GM21723 (cell line): Measurements from ENCODE around the gene FAM193B.
"Not testable (repeated sequence)": the region's sequence is repeated elsewhere in the genome, so short reads cannot be mapped to it uniquely, and the experiment has no call there.

Experiments
- ATAC-seq: cut with Tn5 transposase; IDR thresholded peaks from one replicate; pipeline ENCODE4 v1.9.1; 2021; ENCODE audit warnings: mild to moderate bottlenecking, moderate library complexity; ENCODE audit not compliant: unreplicated experiment

FAM193B gene

DNA sequence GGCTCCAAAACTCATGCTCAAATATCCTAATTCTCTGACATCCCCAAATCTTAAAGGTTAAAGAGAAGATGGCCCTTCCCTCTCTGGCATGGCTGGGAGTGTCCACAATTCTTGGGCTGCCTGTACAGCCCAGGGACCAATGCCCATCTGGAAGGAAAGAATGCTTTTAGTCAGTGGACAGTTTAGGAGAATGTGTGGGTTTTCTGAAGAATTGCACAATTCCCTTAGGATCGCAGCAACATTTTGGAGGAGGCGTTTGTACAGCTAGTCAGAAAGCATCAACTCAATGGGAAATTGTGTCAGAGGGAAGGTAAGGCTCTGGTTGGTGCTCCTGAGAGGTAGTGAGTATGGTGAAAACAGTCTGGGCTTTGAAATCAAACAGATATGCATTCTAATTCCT, 15.0 kb downstream of the FAM193B start:
- ATAC-seq = no peak

GRCh38 chr5:177538876-177539275, 15.5 kb downstream of the FAM193B start:
- no peak for ATAC-seq

- ATAC-seq = no peak
These were observed 16.7 kb downstream of the FAM193B start for GRCh38 chr5:177537389-177538361.

- no peak for ATAC-seq
These were observed 18.0 kb downstream of the FAM193B start for GRCh38 chr5:177536386-177536785.

DNA sequence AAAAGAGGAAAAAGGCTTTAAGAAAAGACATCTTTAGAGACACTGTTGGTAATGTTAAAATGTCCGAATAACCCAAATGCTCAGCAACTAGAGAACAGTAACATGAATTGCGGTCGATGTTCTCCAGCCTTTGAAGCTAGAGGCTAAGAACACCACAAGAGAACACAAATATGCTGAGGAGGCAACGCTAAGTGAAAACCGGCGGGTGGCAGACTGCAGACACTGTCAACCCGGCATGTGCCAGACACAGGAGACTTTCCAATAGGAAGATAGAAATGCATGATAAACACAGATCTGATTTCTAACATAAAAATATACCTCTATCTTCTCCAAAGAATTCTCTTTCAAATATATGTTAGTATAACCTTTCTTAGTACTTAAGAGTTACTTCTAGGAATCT, 19.2 kb downstream of the FAM193B start:
- ATAC-seq = no peak

GRCh38 chr5:177534433-177534832, 19.9 kb downstream of the FAM193B start:
- ATAC-seq = not testable (repeated sequence)

GRCh38 chr5:177531209-177531940, 23.0 kb downstream of the FAM193B start:
- ATAC-seq = no peak

DNA sequence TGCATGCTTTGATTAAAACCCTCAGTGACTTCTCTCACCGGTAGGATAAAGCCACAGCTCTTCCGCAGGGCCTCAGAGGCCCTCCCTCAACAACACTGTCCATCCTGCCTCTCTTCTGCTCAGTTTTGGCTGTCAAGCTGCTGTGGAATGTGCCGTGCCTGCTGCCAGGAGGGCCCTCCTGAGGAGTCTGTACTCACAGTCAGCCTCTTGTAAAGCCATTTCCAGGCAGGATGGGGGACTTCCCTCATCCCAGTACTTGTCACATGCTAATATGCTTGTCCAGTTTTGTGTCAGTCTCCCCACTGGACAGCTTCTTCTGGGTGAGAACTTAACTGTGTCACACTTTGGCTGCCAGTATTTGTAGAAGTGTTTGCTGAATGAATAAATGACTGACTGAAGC, 23.7 kb downstream of the FAM193B start:
- ATAC-seq = no peak

GRCh38 chr5:177529247-177530203, 24.8 kb downstream of the FAM193B start:
- ATAC-seq = no peak

GRCh38 chr5:177528631-177529030, 25.7 kb downstream of the FAM193B start:
- ATAC-seq = no peak

DNA sequence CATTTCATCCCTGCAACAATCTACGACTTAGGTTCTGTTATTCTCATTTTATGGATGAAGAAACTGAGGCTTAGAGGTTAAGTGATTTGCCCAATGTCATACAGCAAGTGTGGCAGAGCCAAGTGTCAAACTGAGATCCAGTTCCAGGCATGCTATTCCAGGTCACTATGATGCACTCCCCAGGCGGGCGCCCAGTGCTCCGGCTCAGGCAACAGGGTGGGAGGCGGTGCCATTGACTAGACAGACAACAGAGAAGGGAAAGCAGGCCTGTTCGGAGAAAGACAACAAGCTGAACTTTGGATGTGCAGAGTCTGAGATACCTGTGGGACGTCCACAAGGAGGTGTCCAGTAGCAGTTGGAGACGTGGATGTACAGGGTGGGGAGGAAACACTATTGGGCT, 26.8 kb downstream of the FAM193B start:
- ATAC-seq = no peak

DNA sequence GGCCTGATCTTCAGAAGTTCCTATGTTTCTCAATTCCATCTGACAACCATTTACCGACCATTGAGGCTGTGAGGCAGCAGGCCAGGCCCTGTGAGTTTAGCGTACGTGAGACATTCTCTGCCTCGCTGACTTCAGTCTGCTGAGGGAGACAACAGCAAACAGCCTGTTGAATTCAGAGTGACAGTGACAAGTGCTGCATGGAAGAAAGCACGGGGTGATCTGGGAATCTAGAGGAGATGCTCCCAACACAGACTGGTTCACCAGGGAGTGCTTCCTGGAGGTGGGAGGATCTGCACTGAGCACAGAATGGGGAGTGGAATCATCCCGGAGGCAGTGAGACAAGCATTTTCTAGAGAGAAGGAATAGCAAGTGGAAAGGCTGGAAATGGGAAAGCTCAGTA, 27.6 kb downstream of the FAM193B start:
- ATAC-seq = no peak

GRCh38 chr5:177526191-177526590, 28.2 kb downstream of the FAM193B start:
- ATAC-seq = no peak

- ATAC-seq = no peak
These were observed 29.3 kb downstream of the FAM193B start for GRCh38 chr5:177524941-177525655.

DNA sequence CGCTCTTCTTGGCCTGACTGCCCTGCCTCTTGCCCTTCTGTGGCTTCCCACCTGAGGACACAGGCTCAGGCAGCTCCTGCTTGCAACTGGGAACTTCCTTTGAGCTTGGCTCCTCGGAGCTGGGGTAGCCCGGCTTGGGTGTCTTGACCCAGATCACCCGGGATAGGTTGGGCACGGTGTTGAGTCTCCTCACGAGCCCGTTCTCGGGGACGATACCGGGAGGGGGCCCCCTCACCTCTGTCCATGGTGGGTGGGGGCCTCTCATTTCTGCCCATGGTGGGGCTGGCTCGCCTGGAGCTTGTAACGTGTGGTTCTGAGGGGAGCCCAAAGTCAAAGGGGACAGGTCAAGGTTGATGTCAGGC, 29.8 kb downstream of the FAM193B start:
- no peak for ATAC-seq

- ATAC-seq = no peak
These were observed 30.4 kb downstream of the FAM193B start for GRCh38 chr5:177523711-177524538.

GRCh38 chr5:177520916-177521513, 33.3 kb downstream of the FAM193B start:
- no peak for ATAC-seq

GRCh38 chr5:177520271-177520670, 34.1 kb downstream of the FAM193B start:
- ATAC-seq = no peak
